Skeletal muscle satellite cell (primary cell): Measurements from ENCODE around the gene CCDC182. TPM values are rescaled to one million over a fixed set of nuclear protein-coding genes. Genes with fewer than 3 reads are reported as not detected.

ENCODE experiments used
- H3K27me3 ChIP-seq: 2 replicates; pipeline ENCODE4 v1.7.0; 2013; ENCODE audit warnings: low read length; ENCODE audit not compliant: control insufficient read depth, insufficient read depth
- H3K36me3 ChIP-seq: 2 replicates; pipeline ENCODE4 v1.7.0; 2013; ENCODE audit warnings: mild to moderate bottlenecking, control low read depth, low read length; ENCODE audit not compliant: insufficient read depth
- H3K4me1 ChIP-seq: 2 replicates; pipeline ENCODE4 v1.7.0; 2013; ENCODE audit warnings: low read length; ENCODE audit not compliant: control insufficient read depth, insufficient read depth
- H3K4me2 ChIP-seq: 2 replicates; pipeline ENCODE4 v1.7.0; 2013; ENCODE audit warnings: mild to moderate bottlenecking, low read length
- H3K4me3 ChIP-seq: 2 replicates; pipeline ENCODE4 v1.7.0; 2013; ENCODE audit warnings: low read length
- H3K9ac ChIP-seq: 2 replicates; pipeline ENCODE4 v1.7.0; 2013; ENCODE audit warnings: mild to moderate bottlenecking, low read depth, low read length, moderate library complexity
- H3K9me3 ChIP-seq: replicated peaks from 2 replicates; pipeline ENCODE4 v1.7.0; 2013; ENCODE audit warnings: mild to moderate bottlenecking, control low read depth, low read length
- total RNA-seq: library from RNA; depleted of rRNA; stranded (reverse); fragments of >200 nt; gene quantifications from 2 replicates; pipeline ENCODE4 v1.2.3, GENCODE V29; 2012; rRNA removed

Gene CCDC182
- total RNA-seq = not detected in 2 replicates

DNA sequence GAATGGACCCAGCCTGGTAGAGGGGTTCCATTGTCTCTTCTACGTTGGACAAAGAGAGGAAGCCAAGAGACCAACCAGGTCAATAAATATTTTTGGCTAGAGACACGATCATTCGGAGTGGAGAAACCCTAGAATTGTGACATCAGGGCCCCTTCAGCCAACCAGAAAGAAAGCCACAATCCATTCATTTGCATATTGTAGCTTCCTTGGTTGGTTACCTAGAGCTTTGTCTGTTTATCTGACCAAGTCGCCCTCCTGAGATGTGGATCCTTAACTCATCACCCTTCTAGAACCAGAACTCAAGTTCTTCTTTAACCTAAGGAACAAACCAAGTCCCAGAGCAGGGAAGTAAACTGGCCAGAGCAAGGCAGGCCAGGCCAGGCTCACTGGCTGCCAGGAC lies at the start of gene CCDC182:
Gene CCDC182, minus strand, starts transcription at position 58 of the 400 bp plus-strand sequence. Its CDS starts 27 bp downstream, at position 31.
- H3K27me3 ChIP-seq = peaks cover 61% of the 10 kb centered on the region
- no peak within 1 kb of the TSS for H3K4me2 ChIP-seq
- no peak within 1 kb of the TSS for H3K4me3 ChIP-seq
- H3K9ac ChIP-seq = no peak within 1 kb of the TSS
- H3K36me3 ChIP-seq = no peaks in the 10 kb centered on the region
- no peaks in the 10 kb centered on the region for H3K4me1 ChIP-seq
- H3K9me3 ChIP-seq = no peaks in the 10 kb centered on the region

DNA sequence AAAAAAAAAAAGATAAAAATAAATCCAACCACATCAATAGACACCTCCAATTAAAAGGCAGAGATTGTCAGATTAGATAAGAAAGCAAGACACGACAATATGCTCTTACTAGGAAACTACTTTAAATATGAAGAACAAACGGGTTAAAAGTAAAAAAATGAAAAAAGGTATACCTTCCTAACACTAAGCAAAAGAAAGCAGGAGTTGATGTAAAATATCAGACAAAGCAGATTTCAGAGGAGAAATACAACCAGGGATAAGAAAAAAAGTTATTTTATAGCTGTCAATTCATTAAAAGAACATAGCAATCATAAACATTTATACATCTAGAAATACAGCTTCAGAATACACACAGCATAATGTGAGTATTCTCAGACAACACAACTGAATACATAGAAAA lies 49.7 kb upstream of the CCDC182 start:
- Histone ChIP-seq H3K9ac (no peak overlapping the region), H3K9me3 (no peaks in the 10 kb centered on the region), H3K36me3 (no peaks in the 10 kb centered on the region), H3K4me3 (no peak overlapping the region), H3K27me3 (peaks cover 31% of the 10 kb centered on the region), H3K4me2 (no peak overlapping the region), H3K4me1 (no peaks in the 10 kb centered on the region)

- Histone ChIP-seq H3K9ac (no peak overlapping the region), H3K4me1 (no peaks in the 10 kb centered on the region), H3K9me3 (no peaks in the 10 kb centered on the region), H3K4me3 (no peak overlapping the region), H3K36me3 (no peaks in the 10 kb centered on the region), H3K4me2 (no peak overlapping the region), H3K27me3 (peaks cover 67% of the 10 kb centered on the region)
These were observed 43.6 kb upstream of the CCDC182 start for GRCh38 chr17:57788725-57789124.

DNA sequence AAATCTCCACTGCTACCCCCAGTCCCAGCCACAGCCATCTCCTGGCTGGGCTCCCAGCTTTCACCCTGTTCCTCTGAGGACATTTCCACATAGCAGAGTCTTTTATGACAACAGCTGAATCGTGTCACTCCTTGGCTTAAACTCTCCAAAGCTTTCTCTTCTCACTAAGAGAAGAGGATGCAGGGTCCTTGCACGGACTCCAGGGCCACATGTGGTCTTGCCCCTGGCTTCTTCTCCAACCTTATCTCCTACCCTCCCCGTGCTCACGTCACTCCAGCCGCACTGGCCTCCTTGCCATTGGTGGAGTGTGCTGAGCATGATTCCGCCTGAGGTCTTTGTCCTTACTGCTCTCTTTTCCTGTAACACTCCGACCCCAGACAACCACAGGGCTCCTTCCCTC lies 39.9 kb upstream of the CCDC182 start:
- Histone ChIP-seq H3K9ac (no peak overlapping the region), H3K4me2 (no peak overlapping the region), H3K27me3 (peaks cover 80% of the 10 kb centered on the region), H3K9me3 (no peaks in the 10 kb centered on the region), H3K4me1 (peaks cover 14% of the 10 kb centered on the region), H3K36me3 (no peaks in the 10 kb centered on the region), H3K4me3 (no peak overlapping the region)

- H3K4me3 ChIP-seq = no peak overlapping the region
- H3K4me2 ChIP-seq = no peak overlapping the region
- H3K9me3 ChIP-seq = no peaks in the 10 kb centered on the region
- peaks cover 76% of the 10 kb centered on the region for H3K27me3 ChIP-seq
- H3K36me3 ChIP-seq = no peaks in the 10 kb centered on the region
- H3K9ac ChIP-seq = no peak overlapping the region
- H3K4me1 ChIP-seq = peaks cover 14% of the 10 kb centered on the region
These were observed 39.3 kb upstream of the CCDC182 start for GRCh38 chr17:57784226-57784895.

- Histone ChIP-seq H3K9ac (no peak overlapping the region), H3K4me2 (peak overlapping the region; percentile 69), H3K36me3 (no peaks in the 10 kb centered on the region), H3K9me3 (no peaks in the 10 kb centered on the region), H3K4me3 (peak overlapping the region; percentile 34), H3K4me1 (peaks cover 14% of the 10 kb centered on the region), H3K27me3 (peaks cover 67% of the 10 kb centered on the region)
These were observed 38.2 kb upstream of the CCDC182 start for GRCh38 chr17:57783338-57783742.

DNA sequence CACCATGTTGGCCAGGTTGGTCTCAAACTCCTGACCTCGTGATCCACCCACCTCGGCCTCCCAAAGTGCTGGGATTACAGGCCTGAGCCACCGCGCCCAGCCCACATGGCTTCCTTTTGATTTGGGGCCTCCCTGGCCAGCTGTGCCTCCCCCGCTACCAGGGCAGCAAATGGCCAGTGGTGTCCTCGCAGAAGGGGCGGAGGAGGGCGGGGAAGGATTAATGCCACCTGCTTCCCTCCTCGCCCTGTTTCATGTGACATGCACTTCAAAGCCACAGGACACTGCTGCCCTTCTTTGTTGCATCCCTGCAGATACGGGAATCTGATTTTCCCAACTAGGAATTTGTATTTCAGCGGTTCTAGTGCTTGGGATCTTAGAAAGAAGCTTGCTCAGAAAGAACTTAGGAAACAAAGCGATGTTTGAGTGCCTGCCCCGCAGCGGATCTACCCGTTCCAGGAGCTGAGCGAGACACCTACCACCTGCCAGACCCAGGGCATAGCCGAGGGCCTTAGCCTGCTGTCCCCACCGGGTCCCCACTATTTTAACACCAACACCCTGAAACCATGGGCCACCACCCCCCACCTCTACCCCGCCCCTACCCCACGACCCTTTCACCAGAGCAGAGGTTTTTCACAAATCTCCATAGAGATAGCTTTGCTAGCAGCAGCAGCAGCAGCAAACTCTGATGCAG lies 37.7 kb upstream of the CCDC182 start:
- peak overlapping the region; percentile 69 for H3K4me2 ChIP-seq
- no peaks in the 10 kb centered on the region for H3K36me3 ChIP-seq
- H3K4me1 ChIP-seq = peaks cover 14% of the 10 kb centered on the region
- no peaks in the 10 kb centered on the region for H3K9me3 ChIP-seq
- peaks cover 63% of the 10 kb centered on the region for H3K27me3 ChIP-seq
- peak overlapping the region; percentile 34 for H3K4me3 ChIP-seq
- H3K9ac ChIP-seq = no peak overlapping the region

- no peak overlapping the region for H3K9ac ChIP-seq
- H3K36me3 ChIP-seq = no peaks in the 10 kb centered on the region
- no peak overlapping the region for H3K4me2 ChIP-seq
- H3K27me3 ChIP-seq = peaks cover 63% of the 10 kb centered on the region
- no peak overlapping the region for H3K4me3 ChIP-seq
- no peaks in the 10 kb centered on the region for H3K9me3 ChIP-seq
- H3K4me1 ChIP-seq = peaks cover 14% of the 10 kb centered on the region
These were observed 37.0 kb upstream of the CCDC182 start for GRCh38 chr17:57782062-57782490.

GRCh38 chr17:57781386-57782061 lies 36.4 kb upstream of the CCDC182 start:
- H3K9ac ChIP-seq = no peak overlapping the region
- no peak overlapping the region for H3K4me3 ChIP-seq
- peaks cover 62% of the 10 kb centered on the region for H3K27me3 ChIP-seq
- no peaks in the 10 kb centered on the region for H3K36me3 ChIP-seq
- peaks cover 14% of the 10 kb centered on the region for H3K4me1 ChIP-seq
- H3K9me3 ChIP-seq = no peaks in the 10 kb centered on the region
- no peak overlapping the region for H3K4me2 ChIP-seq

DNA sequence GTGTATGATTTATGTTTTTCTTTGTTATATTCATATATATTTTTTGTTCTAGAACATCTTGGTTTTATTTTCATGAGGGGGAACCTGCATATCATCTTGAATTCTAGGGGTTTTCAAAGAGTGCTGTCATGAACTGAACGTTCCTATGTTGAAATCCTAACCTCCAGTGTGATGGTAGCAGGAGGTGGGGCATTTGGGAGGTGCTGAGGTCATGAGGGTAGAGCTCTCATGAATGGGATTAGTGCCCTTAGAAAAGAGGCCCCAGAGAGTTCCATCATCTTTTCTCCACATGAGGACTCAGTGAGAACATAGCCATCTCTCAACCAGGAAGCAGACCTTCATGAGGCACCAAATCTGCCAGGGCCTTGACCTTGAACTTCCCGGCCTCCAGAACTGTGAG lies 34.6 kb upstream of the CCDC182 start:
- H3K4me1 ChIP-seq = peaks cover 14% of the 10 kb centered on the region
- H3K4me2 ChIP-seq = no peak overlapping the region
- H3K9ac ChIP-seq = no peak overlapping the region
- no peak overlapping the region for H3K4me3 ChIP-seq
- H3K27me3 ChIP-seq = peaks cover 63% of the 10 kb centered on the region
- no peaks in the 10 kb centered on the region for H3K36me3 ChIP-seq
- H3K9me3 ChIP-seq = no peaks in the 10 kb centered on the region

- Histone ChIP-seq H3K9ac (no peak overlapping the region), H3K36me3 (no peaks in the 10 kb centered on the region), H3K4me1 (peaks cover 13% of the 10 kb centered on the region), H3K4me2 (no peak overlapping the region), H3K27me3 (peaks cover 63% of the 10 kb centered on the region), H3K4me3 (no peak overlapping the region), H3K9me3 (no peaks in the 10 kb centered on the region)
These were observed 33.2 kb upstream of the CCDC182 start for GRCh38 chr17:57778306-57778705.
